ENCODE data around the gene MTHFD1L.

DNA sequence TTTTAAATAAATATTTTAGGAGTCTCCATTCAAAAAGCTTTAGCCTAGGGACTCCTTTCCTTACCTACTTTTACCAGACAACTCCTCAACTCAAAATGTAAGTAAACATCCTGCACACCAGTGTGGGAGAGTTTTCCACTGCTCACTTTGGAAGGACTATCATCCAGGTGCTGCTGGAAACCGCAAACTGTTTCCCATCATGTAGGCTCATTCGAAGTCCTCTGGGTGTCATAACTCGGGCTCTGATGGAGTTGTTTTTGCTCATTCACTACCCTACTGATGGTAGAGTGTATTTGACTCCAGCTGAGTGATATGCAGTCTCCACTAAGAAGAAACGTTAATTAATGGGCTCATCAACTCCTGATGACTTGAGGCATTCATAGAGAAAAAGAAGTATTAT is 237.8 kb downstream of the MTHFD1L start:
- TF ChIP-seq, protein P1, sequence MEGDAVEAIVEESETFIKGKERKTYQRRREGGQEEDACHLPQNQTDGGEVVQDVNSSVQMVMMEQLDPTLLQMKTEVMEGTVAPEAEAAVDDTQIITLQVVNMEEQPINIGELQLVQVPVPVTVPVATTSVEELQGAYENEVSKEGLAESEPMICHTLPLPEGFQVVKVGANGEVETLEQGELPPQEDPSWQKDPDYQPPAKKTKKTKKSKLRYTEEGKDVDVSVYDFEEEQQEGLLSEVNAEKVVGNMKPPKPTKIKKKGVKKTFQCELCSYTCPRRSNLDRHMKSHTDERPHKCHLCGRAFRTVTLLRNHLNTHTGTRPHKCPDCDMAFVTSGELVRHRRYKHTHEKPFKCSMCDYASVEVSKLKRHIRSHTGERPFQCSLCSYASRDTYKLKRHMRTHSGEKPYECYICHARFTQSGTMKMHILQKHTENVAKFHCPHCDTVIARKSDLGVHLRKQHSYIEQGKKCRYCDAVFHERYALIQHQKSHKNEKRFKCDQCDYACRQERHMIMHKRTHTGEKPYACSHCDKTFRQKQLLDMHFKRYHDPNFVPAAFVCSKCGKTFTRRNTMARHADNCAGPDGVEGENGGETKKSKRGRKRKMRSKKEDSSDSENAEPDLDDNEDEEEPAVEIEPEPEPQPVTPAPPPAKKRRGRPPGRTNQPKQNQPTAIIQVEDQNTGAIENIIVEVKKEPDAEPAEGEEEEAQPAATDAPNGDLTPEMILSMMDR (IDR thresholded peaks at IDR 0.05) = no peak
- TF ChIP-seq POLR2A (IDR thresholded peaks at IDR 0.05) = no peak
